Measurements from ENCODE around the gene SAMD4A.

The SAMD4A gene

GRCh38 chr14:54570631-54571415 is 3.9 kb downstream of the SAMD4A start:
- Mint-ChIP-seq H3K27ac (no peak overlapping the region), H3K36me3 (ENCODE audit: low read depth) (peaks cover 11% of the 10 kb centered on the region), H3K27me3 (ENCODE audit: low read depth) (peaks cover 34% of the 10 kb centered on the region), H3K4me1 (ENCODE audit: low read depth) (peaks cover 12% of the 10 kb centered on the region), H3K9me3 (peaks cover 19% of the 10 kb centered on the region), H3K4me3 (no peak overlapping the region)
- no peak for DNase-seq (ENCODE audit: low spot score)

GRCh38 chr14:54572316-54572715 is 5.4 kb downstream of the SAMD4A start:
- no peak overlapping the region for H3K27ac Mint-ChIP-seq
- peaks cover 36% of the 10 kb centered on the region for H3K27me3 Mint-ChIP-seq (ENCODE audit: low read depth)
- peaks cover 11% of the 10 kb centered on the region for H3K4me1 Mint-ChIP-seq (ENCODE audit: low read depth)
- DNase-seq (ENCODE audit: low spot score): no peak
- peaks cover 19% of the 10 kb centered on the region for H3K9me3 Mint-ChIP-seq
- H3K36me3 Mint-ChIP-seq (ENCODE audit: low read depth): peaks cover 11% of the 10 kb centered on the region
- no peak overlapping the region for H3K4me3 Mint-ChIP-seq

- Mint-ChIP-seq H3K4me3 (no peak overlapping the region), H3K36me3 (ENCODE audit: low read depth) (peaks cover 11% of the 10 kb centered on the region), H3K27ac (no peak overlapping the region), H3K4me1 (ENCODE audit: low read depth) (no peaks in the 10 kb centered on the region), H3K9me3 (peaks cover 19% of the 10 kb centered on the region), H3K27me3 (ENCODE audit: low read depth) (peaks cover 23% of the 10 kb centered on the region)
- no peak for DNase-seq (ENCODE audit: low spot score)
Measured at GRCh38 chr14:54574528-54574927, 7.6 kb downstream of the SAMD4A start.

GRCh38 chr14:54577494-54577893 is 10.6 kb downstream of the SAMD4A start:
- peaks cover 10% of the 10 kb centered on the region for H3K9me3 Mint-ChIP-seq
- no peak overlapping the region for H3K27ac Mint-ChIP-seq
- H3K4me1 Mint-ChIP-seq (ENCODE audit: low read depth): no peaks in the 10 kb centered on the region
- peaks cover 9% of the 10 kb centered on the region for H3K27me3 Mint-ChIP-seq (ENCODE audit: low read depth)
- peaks cover 5% of the 10 kb centered on the region for H3K36me3 Mint-ChIP-seq (ENCODE audit: low read depth)
- no peak for DNase-seq (ENCODE audit: low spot score)
- H3K4me3 Mint-ChIP-seq: no peak overlapping the region

- H3K27ac Mint-ChIP-seq: no peak overlapping the region
- peaks cover 4% of the 10 kb centered on the region for H3K36me3 Mint-ChIP-seq (ENCODE audit: low read depth)
- H3K4me3 Mint-ChIP-seq: no peak overlapping the region
- H3K4me1 Mint-ChIP-seq (ENCODE audit: low read depth): no peaks in the 10 kb centered on the region
- peaks cover 9% of the 10 kb centered on the region for H3K27me3 Mint-ChIP-seq (ENCODE audit: low read depth)
- DNase-seq (ENCODE audit: low spot score): no peak
- peaks cover 7% of the 10 kb centered on the region for H3K9me3 Mint-ChIP-seq
Measured at GRCh38 chr14:54577977-54578376, 11.0 kb downstream of the SAMD4A start.

- Mint-ChIP-seq H3K4me1 (ENCODE audit: low read depth) (no peaks in the 10 kb centered on the region), H3K27ac (no peak overlapping the region), H3K27me3 (ENCODE audit: low read depth) (peaks cover 10% of the 10 kb centered on the region), H3K36me3 (ENCODE audit: low read depth) (no peaks in the 10 kb centered on the region), H3K4me3 (no peak overlapping the region), H3K9me3 (no peaks in the 10 kb centered on the region)
- DNase-seq (ENCODE audit: low spot score): no peak
Measured at GRCh38 chr14:54579621-54580020, 12.7 kb downstream of the SAMD4A start.

GRCh38 chr14:54580933-54581332 is 14.0 kb downstream of the SAMD4A start:
- Mint-ChIP-seq H3K9me3 (no peaks in the 10 kb centered on the region), H3K4me1 (ENCODE audit: low read depth) (no peaks in the 10 kb centered on the region), H3K27me3 (ENCODE audit: low read depth) (peaks cover 16% of the 10 kb centered on the region), H3K27ac (no peak overlapping the region), H3K4me3 (no peak overlapping the region), H3K36me3 (ENCODE audit: low read depth) (no peaks in the 10 kb centered on the region)
- no peak for DNase-seq (ENCODE audit: low spot score)

GRCh38 chr14:54582334-54582733 is 15.4 kb downstream of the SAMD4A start:
- peaks cover 18% of the 10 kb centered on the region for H3K27me3 Mint-ChIP-seq (ENCODE audit: low read depth)
- no peaks in the 10 kb centered on the region for H3K9me3 Mint-ChIP-seq
- DNase-seq (ENCODE audit: low spot score): no peak
- H3K27ac Mint-ChIP-seq: no peak overlapping the region
- H3K4me3 Mint-ChIP-seq: no peak overlapping the region
- no peaks in the 10 kb centered on the region for H3K36me3 Mint-ChIP-seq (ENCODE audit: low read depth)
- peaks cover 4% of the 10 kb centered on the region for H3K4me1 Mint-ChIP-seq (ENCODE audit: low read depth)

GRCh38 chr14:54584097-54584496 is 17.2 kb downstream of the SAMD4A start:
- Mint-ChIP-seq H3K27me3 (ENCODE audit: low read depth) (peaks cover 20% of the 10 kb centered on the region), H3K4me1 (ENCODE audit: low read depth) (peaks cover 7% of the 10 kb centered on the region), H3K9me3 (no peaks in the 10 kb centered on the region), H3K4me3 (no peak overlapping the region), H3K27ac (no peak overlapping the region), H3K36me3 (ENCODE audit: low read depth) (no peaks in the 10 kb centered on the region)
- DNase-seq (ENCODE audit: low spot score): no peak

- peaks cover 24% of the 10 kb centered on the region for H3K27me3 Mint-ChIP-seq (ENCODE audit: low read depth)
- H3K36me3 Mint-ChIP-seq (ENCODE audit: low read depth): no peaks in the 10 kb centered on the region
- peaks cover 7% of the 10 kb centered on the region for H3K4me1 Mint-ChIP-seq (ENCODE audit: low read depth)
- H3K27ac Mint-ChIP-seq: no peak overlapping the region
- no peak for DNase-seq (ENCODE audit: low spot score)
- no peaks in the 10 kb centered on the region for H3K9me3 Mint-ChIP-seq
- no peak overlapping the region for H3K4me3 Mint-ChIP-seq
Measured at GRCh38 chr14:54585214-54585613, 18.3 kb downstream of the SAMD4A start.

- Mint-ChIP-seq H3K27ac (no peak overlapping the region), H3K36me3 (ENCODE audit: low read depth) (no peaks in the 10 kb centered on the region), H3K4me3 (no peak overlapping the region), H3K9me3 (no peaks in the 10 kb centered on the region), H3K4me1 (ENCODE audit: low read depth) (peaks cover 13% of the 10 kb centered on the region), H3K27me3 (ENCODE audit: low read depth) (peaks cover 31% of the 10 kb centered on the region)
- DNase-seq (ENCODE audit: low spot score): no peak
Measured at GRCh38 chr14:54589076-54589475, 22.1 kb downstream of the SAMD4A start.

GRCh38 chr14:54589843-54590242 is 22.9 kb downstream of the SAMD4A start:
- Mint-ChIP-seq H3K36me3 (ENCODE audit: low read depth) (no peaks in the 10 kb centered on the region), H3K27ac (no peak overlapping the region), H3K27me3 (ENCODE audit: low read depth) (peaks cover 33% of the 10 kb centered on the region), H3K4me3 (no peak overlapping the region), H3K9me3 (no peaks in the 10 kb centered on the region), H3K4me1 (ENCODE audit: low read depth) (peaks cover 16% of the 10 kb centered on the region)
- no peak for DNase-seq (ENCODE audit: low spot score)

- Mint-ChIP-seq H3K4me1 (ENCODE audit: low read depth) (peaks cover 16% of the 10 kb centered on the region), H3K36me3 (ENCODE audit: low read depth) (no peaks in the 10 kb centered on the region), H3K27me3 (ENCODE audit: low read depth) (peaks cover 35% of the 10 kb centered on the region), H3K9me3 (no peaks in the 10 kb centered on the region), H3K4me3 (no peak overlapping the region), H3K27ac (no peak overlapping the region)
- DNase-seq (ENCODE audit: low spot score): no peak
Measured at GRCh38 chr14:54590481-54590880, 23.6 kb downstream of the SAMD4A start.

- Mint-ChIP-seq H3K27ac (no peak overlapping the region), H3K9me3 (no peaks in the 10 kb centered on the region), H3K27me3 (ENCODE audit: low read depth) (peaks cover 29% of the 10 kb centered on the region), H3K36me3 (ENCODE audit: low read depth) (no peaks in the 10 kb centered on the region), H3K4me1 (ENCODE audit: low read depth) (peaks cover 16% of the 10 kb centered on the region), H3K4me3 (no peak overlapping the region)
- DNase-seq (ENCODE audit: low spot score): no peak
Measured at GRCh38 chr14:54591461-54591860, 24.5 kb downstream of the SAMD4A start.

GRCh38 chr14:54591866-54592265 is 24.9 kb downstream of the SAMD4A start:
- H3K27ac Mint-ChIP-seq: no peak overlapping the region
- peaks cover 16% of the 10 kb centered on the region for H3K4me1 Mint-ChIP-seq (ENCODE audit: low read depth)
- DNase-seq (ENCODE audit: low spot score): no peak
- H3K4me3 Mint-ChIP-seq: no peak overlapping the region
- no peaks in the 10 kb centered on the region for H3K36me3 Mint-ChIP-seq (ENCODE audit: low read depth)
- H3K27me3 Mint-ChIP-seq (ENCODE audit: low read depth): peaks cover 29% of the 10 kb centered on the region
- no peaks in the 10 kb centered on the region for H3K9me3 Mint-ChIP-seq
